ENCODE measurements around the gene DIAPH3. TPM values are rescaled to one million over a fixed set of nuclear protein-coding genes. Genes with fewer than 3 reads are reported as not detected.

DIAPH3 gene
- total RNA-seq, 1 donor from 2014 or later, result 2.6 TPM

GRCh38 chr13:59890054-59890453 lies 273.7 kb downstream of the DIAPH3 start:
- no peaks in the 10 kb centered on the region for H3K9me3 Mint-ChIP-seq (ENCODE audit: unreplicated experiment)
- H3K27ac Mint-ChIP-seq (ENCODE audit: unreplicated experiment), result no peak overlapping the region

GRCh38 chr13:59888408-59888807 lies 275.3 kb downstream of the DIAPH3 start:
- Mint-ChIP-seq H3K27ac (ENCODE audit: unreplicated experiment) (no peak overlapping the region), H3K36me3 (ENCODE audit: unreplicated experiment) (no peaks in the 10 kb centered on the region), H3K27me3 (ENCODE audit: unreplicated experiment) (no peaks in the 10 kb centered on the region), H3K9me3 (ENCODE audit: unreplicated experiment) (no peaks in the 10 kb centered on the region), H3K4me3 (ENCODE audit: unreplicated experiment) (no peak overlapping the region), H3K4me1 (ENCODE audit: low read depth, unreplicated experiment) (no peaks in the 10 kb centered on the region)
- TF ChIP-seq CTCF (IDR thresholded peaks at IDR 0.05; ENCODE audit: partially characterized antibody, unreplicated experiment), result no peak
- DNase-seq, result no peak

More at GRCh38 chr13:59890054-59890453, 273.7 kb downstream of the DIAPH3 start:
- no peak overlapping the region for H3K4me3 Mint-ChIP-seq (ENCODE audit: unreplicated experiment)
- no peak for TF ChIP-seq CTCF (IDR thresholded peaks at IDR 0.05; ENCODE audit: partially characterized antibody, unreplicated experiment)
- H3K27me3 Mint-ChIP-seq (ENCODE audit: unreplicated experiment), result no peaks in the 10 kb centered on the region
- H3K4me1 Mint-ChIP-seq (ENCODE audit: low read depth, unreplicated experiment), result peaks cover 8% of the 10 kb centered on the region
- no peaks in the 10 kb centered on the region for H3K36me3 Mint-ChIP-seq (ENCODE audit: unreplicated experiment)
- DNase-seq, result peak; percentile 24

- H3K36me3 Mint-ChIP-seq (ENCODE audit: unreplicated experiment), result no peaks in the 10 kb centered on the region
- H3K9me3 Mint-ChIP-seq (ENCODE audit: unreplicated experiment), result no peaks in the 10 kb centered on the region
These were observed 278.7 kb downstream of the DIAPH3 start for GRCh38 chr13:59885076-59885475.

GRCh38 chr13:59883885-59884284 lies 279.8 kb downstream of the DIAPH3 start:
- no peaks in the 10 kb centered on the region for H3K9me3 Mint-ChIP-seq (ENCODE audit: unreplicated experiment)
- no peak for DNase-seq
- H3K27ac Mint-ChIP-seq (ENCODE audit: unreplicated experiment), result no peak overlapping the region
- no peak for TF ChIP-seq CTCF (IDR thresholded peaks at IDR 0.05; ENCODE audit: partially characterized antibody, unreplicated experiment)
- H3K27me3 Mint-ChIP-seq (ENCODE audit: unreplicated experiment), result no peaks in the 10 kb centered on the region
- H3K4me3 Mint-ChIP-seq (ENCODE audit: unreplicated experiment), result no peak overlapping the region
- H3K36me3 Mint-ChIP-seq (ENCODE audit: unreplicated experiment), result no peaks in the 10 kb centered on the region
- H3K4me1 Mint-ChIP-seq (ENCODE audit: low read depth, unreplicated experiment), result no peaks in the 10 kb centered on the region

More at GRCh38 chr13:59885076-59885475, 278.7 kb downstream of the DIAPH3 start:
- Mint-ChIP-seq H3K4me1 (ENCODE audit: low read depth, unreplicated experiment) (no peaks in the 10 kb centered on the region), H3K27ac (ENCODE audit: unreplicated experiment) (no peak overlapping the region), H3K27me3 (ENCODE audit: unreplicated experiment) (no peaks in the 10 kb centered on the region), H3K4me3 (ENCODE audit: unreplicated experiment) (no peak overlapping the region)
- no peak for DNase-seq
- TF ChIP-seq CTCF (IDR thresholded peaks at IDR 0.05; ENCODE audit: partially characterized antibody, unreplicated experiment), result no peak

- Mint-ChIP-seq H3K9me3 (ENCODE audit: unreplicated experiment) (no peaks in the 10 kb centered on the region), H3K27ac (ENCODE audit: unreplicated experiment) (no peak overlapping the region), H3K36me3 (ENCODE audit: unreplicated experiment) (no peaks in the 10 kb centered on the region), H3K4me1 (ENCODE audit: low read depth, unreplicated experiment) (no peaks in the 10 kb centered on the region), H3K4me3 (ENCODE audit: unreplicated experiment) (no peak overlapping the region), H3K27me3 (ENCODE audit: unreplicated experiment) (no peaks in the 10 kb centered on the region)
- no peak for TF ChIP-seq CTCF (IDR thresholded peaks at IDR 0.05; ENCODE audit: partially characterized antibody, unreplicated experiment)
- DNase-seq, result no peak
These were observed 283.3 kb downstream of the DIAPH3 start for GRCh38 chr13:59880468-59880867.
